ENCODE data around the gene RPL18A.

Gene RPL18A

DNA sequence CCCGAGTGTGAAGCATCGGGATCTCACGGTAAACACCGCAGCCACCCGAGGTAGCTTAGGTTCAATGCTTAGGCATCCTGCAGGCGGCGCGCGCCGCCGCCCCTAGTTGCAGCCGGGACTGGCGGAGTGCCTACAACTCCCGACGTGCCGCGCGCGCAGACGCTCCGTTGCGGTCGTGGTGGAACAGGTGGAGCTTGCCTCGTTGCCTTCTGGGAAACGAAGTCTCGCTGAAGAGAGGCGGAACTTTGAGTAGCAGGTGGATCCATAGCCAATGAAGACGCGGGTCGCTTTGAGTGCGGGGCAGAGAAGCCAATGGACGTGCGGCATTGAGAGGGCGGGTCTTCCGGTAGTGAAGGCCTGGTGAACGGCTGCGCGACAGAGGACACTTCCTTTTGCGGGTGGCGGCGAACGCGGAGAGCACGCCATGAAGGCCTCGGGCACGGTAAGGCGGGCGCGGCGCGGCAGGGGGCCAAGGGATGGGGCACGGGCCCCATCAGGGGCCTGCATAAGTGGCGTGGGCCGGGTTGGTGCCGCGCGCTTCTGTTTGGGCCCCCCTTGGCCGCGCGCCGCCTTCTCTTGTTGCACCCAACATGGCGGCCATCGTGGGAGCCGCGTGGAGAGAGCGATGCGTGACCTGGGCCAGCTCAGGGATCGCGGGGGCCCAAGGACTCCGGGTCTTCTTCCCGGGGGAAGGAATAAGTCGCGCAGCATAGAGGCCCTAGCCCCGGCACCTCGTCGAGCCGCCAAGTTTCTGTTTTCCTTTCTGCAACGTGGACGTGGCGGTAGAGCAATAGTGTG, at the start of gene RPL18A:
Gene RPL18A, plus strand, starts transcription at position 378 of the 798 bp plus-strand sequence. Its CDS starts 47 bp downstream, at position 425.
- peaks cover 40% of the 10 kb centered on the region for H3K36me3 ChIP-seq (ENCODE audit: insufficient read depth, low read length)
- H3K4me1 ChIP-seq (ENCODE audit: insufficient read depth, low read length), result peaks cover 15% of the 10 kb centered on the region
- peak within 1 kb of the TSS; percentile 99 for H3K4me3 ChIP-seq (ENCODE audit: low read length)
- peak within 1 kb of the TSS; percentile 85 for H2AFZ ChIP-seq (ENCODE audit: low read depth, low read length)
- no peaks in the 10 kb centered on the region for H3K27me3 ChIP-seq (ENCODE audit: insufficient read depth, low read length)
- no peaks in the 10 kb centered on the region for H3K9me3 ChIP-seq (ENCODE audit: low read length)

DNA sequence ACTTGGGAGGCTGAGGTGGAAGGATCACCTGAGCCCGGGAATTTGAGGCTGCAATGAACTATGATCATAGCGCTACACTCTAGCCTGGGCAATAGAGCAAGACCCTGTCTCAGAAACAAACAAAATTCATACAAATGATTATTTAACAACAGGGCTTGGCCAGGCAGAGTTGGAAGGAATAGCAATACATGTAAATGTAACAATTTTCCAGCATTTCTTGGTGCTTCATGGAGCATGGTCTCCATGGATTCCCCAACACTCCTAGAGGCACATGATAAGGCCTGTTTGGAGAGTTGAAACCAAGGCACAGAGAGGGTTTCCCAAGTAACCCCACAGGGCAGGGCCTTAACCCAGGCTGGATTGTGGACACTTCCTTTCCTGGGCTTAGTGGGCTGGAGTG, 48.6 kb upstream of the RPL18A start:
- Histone ChIP-seq H2AFZ (ENCODE audit: low read depth, low read length) (no peak overlapping the region), H3K27me3 (ENCODE audit: insufficient read depth, low read length) (peaks cover 2% of the 10 kb centered on the region), H3K9me3 (ENCODE audit: low read length) (no peaks in the 10 kb centered on the region), H3K4me1 (ENCODE audit: insufficient read depth, low read length) (no peaks in the 10 kb centered on the region), H3K36me3 (ENCODE audit: insufficient read depth, low read length) (no peaks in the 10 kb centered on the region), H3K4me3 (ENCODE audit: low read length) (no peak overlapping the region)

- H2AFZ ChIP-seq (ENCODE audit: low read depth, low read length), result no peak overlapping the region
- no peaks in the 10 kb centered on the region for H3K4me1 ChIP-seq (ENCODE audit: insufficient read depth, low read length)
- H3K4me3 ChIP-seq (ENCODE audit: low read length), result no peak overlapping the region
- peaks cover 2% of the 10 kb centered on the region for H3K27me3 ChIP-seq (ENCODE audit: insufficient read depth, low read length)
- H3K9me3 ChIP-seq (ENCODE audit: low read length), result no peaks in the 10 kb centered on the region
- no peaks in the 10 kb centered on the region for H3K36me3 ChIP-seq (ENCODE audit: insufficient read depth, low read length)
Measured at GRCh38 chr19:17811681-17812080, 48.0 kb upstream of the RPL18A start.

DNA sequence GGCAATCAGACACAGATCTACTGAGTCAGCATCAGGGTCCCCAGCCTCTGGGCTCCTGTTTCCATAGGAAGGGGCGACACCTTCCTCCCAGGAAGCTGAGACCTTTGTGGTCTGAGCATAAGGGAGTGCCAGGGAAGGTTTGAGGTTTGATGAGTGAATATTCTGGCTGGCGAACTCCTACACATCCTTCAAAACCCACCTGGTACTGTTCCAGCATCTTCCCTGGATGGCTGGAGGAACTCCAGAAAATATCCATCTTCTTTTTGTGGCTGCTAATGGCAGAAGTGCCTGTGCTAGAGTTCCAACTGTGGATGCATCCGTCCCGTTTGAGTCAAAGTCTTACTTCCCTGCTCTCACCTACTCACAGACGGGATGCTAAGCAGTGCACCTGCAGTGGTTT, 47.6 kb upstream of the RPL18A start:
- Histone ChIP-seq H3K4me3 (ENCODE audit: low read length) (no peak overlapping the region), H3K9me3 (ENCODE audit: low read length) (no peaks in the 10 kb centered on the region), H3K27me3 (ENCODE audit: insufficient read depth, low read length) (peaks cover 2% of the 10 kb centered on the region), H2AFZ (ENCODE audit: low read depth, low read length) (no peak overlapping the region), H3K4me1 (ENCODE audit: insufficient read depth, low read length) (no peaks in the 10 kb centered on the region), H3K36me3 (ENCODE audit: insufficient read depth, low read length) (no peaks in the 10 kb centered on the region)

- H3K36me3 ChIP-seq (ENCODE audit: insufficient read depth, low read length), result no peaks in the 10 kb centered on the region
- H3K4me3 ChIP-seq (ENCODE audit: low read length), result no peak overlapping the region
- no peaks in the 10 kb centered on the region for H3K27me3 ChIP-seq (ENCODE audit: insufficient read depth, low read length)
- no peaks in the 10 kb centered on the region for H3K9me3 ChIP-seq (ENCODE audit: low read length)
- H3K4me1 ChIP-seq (ENCODE audit: insufficient read depth, low read length), result no peaks in the 10 kb centered on the region
- H2AFZ ChIP-seq (ENCODE audit: low read depth, low read length), result no peak overlapping the region
Measured at GRCh38 chr19:17817668-17818363, 41.9 kb upstream of the RPL18A start.

GRCh38 chr19:17821190-17821589, 38.5 kb upstream of the RPL18A start, which contains the start of gene INSL3:
Gene INSL3 (minus strand): TSS chr19:17821519. CDS start chr19:17821506, 13 bp downstream.
- H2AFZ ChIP-seq (ENCODE audit: low read depth, low read length), result no peak within 1 kb of the TSS
- H3K27me3 ChIP-seq (ENCODE audit: insufficient read depth, low read length), result peaks cover 4% of the 10 kb centered on the region
- no peak within 1 kb of the TSS for H3K4me3 ChIP-seq (ENCODE audit: low read length)
- no peaks in the 10 kb centered on the region for H3K36me3 ChIP-seq (ENCODE audit: insufficient read depth, low read length)
- H3K9me3 ChIP-seq (ENCODE audit: low read length), result no peaks in the 10 kb centered on the region
- no peaks in the 10 kb centered on the region for H3K4me1 ChIP-seq (ENCODE audit: insufficient read depth, low read length)

DNA sequence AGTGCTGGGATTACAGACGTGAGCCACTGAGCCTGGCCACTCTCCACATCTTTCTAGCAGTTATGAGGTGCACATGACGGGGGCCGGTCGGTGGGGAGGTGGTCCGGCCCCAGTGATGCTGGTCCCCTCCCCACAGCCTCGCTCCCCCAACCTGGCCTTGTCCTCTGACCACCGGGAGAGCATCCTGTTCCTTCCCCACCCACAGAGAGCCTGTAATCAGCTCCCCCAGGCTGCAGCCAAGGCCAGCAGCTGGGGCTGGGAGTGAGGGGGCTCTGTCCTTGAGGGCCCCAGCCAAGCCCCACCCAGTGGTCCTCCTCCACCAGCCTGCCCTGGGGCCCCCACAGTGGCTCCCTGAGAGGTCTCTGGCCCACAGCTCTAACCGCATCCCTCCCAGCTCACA, 35.4 kb upstream of the RPL18A start:
- no peak overlapping the region for H2AFZ ChIP-seq (ENCODE audit: low read depth, low read length)
- H3K9me3 ChIP-seq (ENCODE audit: low read length), result no peaks in the 10 kb centered on the region
- no peaks in the 10 kb centered on the region for H3K36me3 ChIP-seq (ENCODE audit: insufficient read depth, low read length)
- no peak overlapping the region for H3K4me3 ChIP-seq (ENCODE audit: low read length)
- peaks cover 4% of the 10 kb centered on the region for H3K27me3 ChIP-seq (ENCODE audit: insufficient read depth, low read length)
- H3K4me1 ChIP-seq (ENCODE audit: insufficient read depth, low read length), result no peaks in the 10 kb centered on the region

GRCh38 chr19:17826508-17827056, 33.1 kb upstream of the RPL18A start:
- no peaks in the 10 kb centered on the region for H3K9me3 ChIP-seq (ENCODE audit: low read length)
- H3K4me1 ChIP-seq (ENCODE audit: insufficient read depth, low read length), result peaks cover 2% of the 10 kb centered on the region

DNA sequence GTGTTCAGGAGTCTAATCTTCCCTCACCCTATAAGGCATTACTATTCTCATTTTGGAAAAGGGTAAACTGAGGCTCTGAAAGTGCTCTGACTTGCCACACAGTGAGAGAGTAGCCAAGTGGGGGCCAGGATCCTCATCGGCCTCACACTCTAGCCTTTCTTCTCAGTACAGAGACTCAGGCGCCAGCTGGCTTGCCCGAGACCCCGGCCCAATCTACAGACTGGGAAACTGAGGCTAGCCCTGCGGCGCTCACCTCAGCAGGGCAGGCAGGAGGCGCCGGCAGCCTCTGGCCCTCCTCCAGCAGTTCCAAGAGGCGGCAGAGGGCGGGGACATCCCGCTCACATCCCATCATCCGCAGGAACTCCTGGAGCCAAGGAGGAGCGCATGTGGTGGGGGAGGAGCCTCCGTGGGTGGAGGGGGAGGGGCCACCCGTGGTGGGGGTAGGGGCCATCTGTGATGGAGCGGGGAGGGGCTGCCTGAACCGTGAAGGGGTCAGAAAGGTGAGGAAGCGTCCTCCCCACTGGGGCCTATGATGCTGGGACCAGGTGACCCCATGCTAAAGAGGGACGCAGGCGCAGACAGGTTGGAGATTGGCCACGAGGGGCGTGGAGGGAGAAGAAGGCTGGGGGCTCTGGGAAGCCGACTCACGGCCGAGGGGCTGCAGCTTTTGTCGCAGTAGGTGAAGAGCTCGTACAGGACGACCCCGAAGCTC, 29.7 kb upstream of the RPL18A start:
- Histone ChIP-seq H3K27me3 (ENCODE audit: insufficient read depth, low read length) (no peaks in the 10 kb centered on the region), H3K4me3 (ENCODE audit: low read length) (no peak overlapping the region)

More at GRCh38 chr19:17826508-17827056, 33.1 kb upstream of the RPL18A start:
- no peak overlapping the region for H3K4me3 ChIP-seq (ENCODE audit: low read length)
- H2AFZ ChIP-seq (ENCODE audit: low read depth, low read length), result no peak overlapping the region
- peaks cover 4% of the 10 kb centered on the region for H3K27me3 ChIP-seq (ENCODE audit: insufficient read depth, low read length)
- H3K36me3 ChIP-seq (ENCODE audit: insufficient read depth, low read length), result no peaks in the 10 kb centered on the region

DNA sequence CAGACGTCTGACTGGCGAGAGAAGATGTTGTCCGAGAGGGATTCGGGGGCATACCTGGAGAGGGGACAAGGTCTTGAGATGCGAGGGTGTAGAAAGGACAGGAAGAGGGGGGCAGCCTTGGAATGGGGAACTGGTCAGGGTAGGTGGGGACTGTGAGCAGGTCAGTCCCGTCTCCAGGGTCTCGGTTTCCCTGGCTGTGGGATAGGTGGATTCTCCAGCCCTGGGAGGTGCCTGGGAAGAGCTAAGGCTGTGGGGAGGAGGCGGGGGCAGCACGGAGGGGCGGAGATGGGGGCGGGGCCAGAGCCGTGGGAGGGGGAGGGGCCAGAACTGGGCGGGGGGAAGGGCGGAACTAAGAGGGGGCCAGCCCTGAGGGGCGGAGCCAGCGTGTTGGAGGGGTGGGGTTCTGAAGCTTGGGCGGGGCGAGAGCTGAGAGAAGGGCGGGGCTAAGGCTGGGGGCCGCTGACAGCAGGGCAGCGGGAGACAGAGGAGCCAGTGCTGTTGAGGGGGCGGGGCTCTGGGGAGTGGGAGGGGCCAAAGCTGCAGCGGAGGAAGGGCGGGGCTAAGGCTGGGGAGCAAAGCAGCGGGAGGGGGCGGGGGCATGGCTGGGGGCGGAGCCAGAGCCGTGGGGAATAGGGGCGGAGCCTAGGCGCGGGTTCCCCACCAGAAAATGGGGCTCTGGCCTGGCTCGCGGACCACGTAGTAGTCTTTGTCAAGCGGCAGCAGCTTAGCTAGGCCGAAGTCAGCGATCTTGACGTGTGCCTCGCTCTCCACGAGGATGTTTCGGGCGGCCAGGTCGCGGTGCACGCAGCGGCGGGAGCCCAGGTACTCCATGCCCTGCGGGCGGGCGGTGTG, 28.9 kb upstream of the RPL18A start:
- H2AFZ ChIP-seq (ENCODE audit: low read depth, low read length), result no peak overlapping the region
- H3K9me3 ChIP-seq (ENCODE audit: low read length), result no peaks in the 10 kb centered on the region
- no peaks in the 10 kb centered on the region for H3K36me3 ChIP-seq (ENCODE audit: insufficient read depth, low read length)
- H3K27me3 ChIP-seq (ENCODE audit: insufficient read depth, low read length), result peaks cover 3% of the 10 kb centered on the region
- H3K4me3 ChIP-seq (ENCODE audit: low read length), result no peak overlapping the region
- H3K4me1 ChIP-seq (ENCODE audit: insufficient read depth, low read length), result peaks cover 2% of the 10 kb centered on the region

More for the DNA sequence above, 29.7 kb upstream of the RPL18A start:
- Histone ChIP-seq H3K4me1 (ENCODE audit: insufficient read depth, low read length) (peaks cover 2% of the 10 kb centered on the region), H2AFZ (ENCODE audit: low read depth, low read length) (no peak overlapping the region), H3K9me3 (ENCODE audit: low read length) (no peaks in the 10 kb centered on the region), H3K36me3 (ENCODE audit: insufficient read depth, low read length) (no peaks in the 10 kb centered on the region)

- Histone ChIP-seq H3K36me3 (ENCODE audit: insufficient read depth, low read length) (no peaks in the 10 kb centered on the region), H3K4me3 (ENCODE audit: low read length) (no peak overlapping the region), H3K4me1 (ENCODE audit: insufficient read depth, low read length) (peaks cover 2% of the 10 kb centered on the region), H3K9me3 (ENCODE audit: low read length) (no peaks in the 10 kb centered on the region), H2AFZ (ENCODE audit: low read depth, low read length) (no peak overlapping the region), H3K27me3 (ENCODE audit: insufficient read depth, low read length) (peaks cover 3% of the 10 kb centered on the region)
Measured at GRCh38 chr19:17831419-17831888, 28.3 kb upstream of the RPL18A start.

Measured in neuron (in vitro differentiated cells).